22Rv1 (cell line): ENCODE results near the gene STAT5B.

Experiments
- H3K27ac ChIP-seq: fragments of 450-650 bp; 2 replicates; pipeline ENCODE4 v1.5.1; 2017
- CTCF ChIP-seq: fragments of 450-650 bp; IDR thresholded peaks from 2 replicates; pipeline ENCODE4 v1.5.1; 2017; ENCODE audit warnings: mild to moderate bottlenecking
- ZFX ChIP-seq: fragments of 450-650 bp; IDR thresholded peaks from 2 replicates; pipeline ENCODE4 v1.6.1; 2017; ENCODE audit warnings: antibody characterized with exemption, borderline replicate concordance

Gene STAT5B

GRCh38 chr17:42165751-42166150 lies 110.4 kb downstream of the STAT5B start:
- TF ChIP-seq ZFX (no peak), CTCF (no peak)
- H3K27ac ChIP-seq: no peak overlapping the region

DNA sequence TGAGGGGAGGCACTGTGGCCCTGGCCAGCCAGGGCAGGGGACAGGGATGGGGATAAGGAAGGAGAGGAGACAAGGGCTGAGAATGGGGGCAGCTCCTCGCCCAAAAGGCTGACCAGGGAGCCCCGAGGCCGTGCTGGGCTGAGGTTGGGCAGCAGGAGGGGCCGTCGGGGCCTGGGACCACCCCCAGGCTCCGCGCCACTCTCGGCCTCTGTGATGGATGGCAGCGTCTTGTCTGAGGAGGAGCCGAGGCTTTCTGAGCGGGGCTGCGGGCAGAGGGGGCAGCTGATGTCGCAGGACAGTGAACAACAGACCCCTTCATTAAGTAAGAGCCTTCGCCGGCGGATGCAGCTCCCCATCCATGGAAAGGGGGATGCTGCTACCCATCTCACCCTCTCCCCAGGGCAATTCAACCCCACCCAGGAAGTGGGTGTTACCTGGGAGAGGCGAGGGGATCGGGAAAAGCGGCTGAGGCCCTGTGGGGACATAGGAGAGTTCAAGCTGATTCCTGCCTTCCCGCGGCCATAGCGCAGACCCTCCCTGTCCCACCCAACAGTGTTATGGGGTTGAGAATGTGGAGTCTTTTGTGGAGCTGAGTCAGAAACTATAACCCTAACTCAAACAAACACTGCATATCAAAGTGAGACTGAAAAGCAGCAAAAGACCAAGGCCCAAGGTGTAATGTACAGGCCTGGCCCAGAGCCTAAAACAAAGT lies 112.3 kb downstream of the STAT5B start:
- no peak overlapping the region for H3K27ac ChIP-seq
- TF ChIP-seq ZFX (no peak), CTCF (no peak)

- no peak overlapping the region for H3K27ac ChIP-seq
- peak; percentile 85 for TF ChIP-seq CTCF
- TF ChIP-seq ZFX: no peak
Observed at GRCh38 chr17:42163113-42163512, 113.1 kb downstream of the STAT5B start.

DNA sequence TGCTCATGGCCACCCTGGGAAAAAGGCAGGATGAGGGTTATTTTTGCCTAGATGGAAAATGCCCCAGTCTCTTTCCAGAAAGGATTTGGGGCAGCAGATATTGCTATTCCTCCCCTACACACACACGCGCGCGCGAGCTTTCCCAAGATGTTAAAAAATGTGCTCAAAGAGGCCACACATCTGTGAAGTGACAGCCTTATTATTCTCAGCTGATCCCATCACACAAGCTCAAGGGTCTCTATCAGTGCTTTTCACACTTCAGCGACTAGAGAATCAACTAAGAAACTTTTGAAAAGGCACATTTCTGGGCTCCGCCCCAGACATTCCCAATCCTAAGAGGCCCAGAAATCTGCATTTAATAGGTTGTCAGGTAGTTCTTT lies 115.7 kb downstream of the STAT5B start:
- H3K27ac ChIP-seq: no peak overlapping the region
- TF ChIP-seq ZFX (no peak), CTCF (no peak)

DNA sequence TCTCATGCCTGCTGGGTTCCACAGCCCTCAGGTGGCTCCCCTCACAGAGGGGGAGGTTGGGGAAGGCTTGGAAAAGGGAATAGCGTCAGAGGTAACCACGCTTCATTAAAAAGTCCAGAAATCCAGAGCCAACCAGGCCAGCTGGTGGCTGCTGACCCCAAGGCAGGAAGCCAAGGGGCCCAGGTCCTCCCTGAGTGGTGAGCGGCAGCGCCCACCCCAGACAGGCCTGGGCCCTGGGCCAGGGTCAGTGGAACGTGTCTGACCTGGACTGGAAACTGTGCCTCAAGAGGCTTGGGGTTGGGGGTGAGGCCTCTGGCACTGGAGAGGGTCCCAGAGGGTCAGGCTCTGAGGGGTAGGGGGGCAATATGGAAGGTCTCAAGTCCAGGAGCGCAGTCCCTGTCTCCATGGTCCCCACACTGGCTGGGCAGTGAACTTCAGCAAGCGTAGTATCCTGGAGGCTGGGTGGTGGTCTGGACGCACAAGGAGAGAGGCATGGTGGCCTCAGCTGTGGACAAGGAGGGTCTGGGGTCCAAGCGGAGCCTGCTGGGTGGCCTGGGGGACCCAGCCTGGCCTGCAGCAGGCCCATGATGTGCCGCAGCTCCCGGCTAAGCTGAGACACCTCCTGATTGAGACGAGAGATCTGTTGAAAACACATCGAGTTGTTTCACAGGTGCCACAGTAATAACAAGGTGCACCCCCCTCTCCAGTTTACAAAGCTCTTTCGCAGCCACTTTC lies 116.2 kb downstream of the STAT5B start:
- H3K27ac ChIP-seq: no peak overlapping the region

GRCh38 chr17:42155614-42156045 lies 120.6 kb downstream of the STAT5B start:
- TF ChIP-seq ZFX (no peak), CTCF (no peak)
- peak overlapping the region; percentile 69; the same call in 1 of the 2 replicates for H3K27ac ChIP-seq

More for the DNA sequence above, 116.2 kb downstream of the STAT5B start:
- no peak for TF ChIP-seq CTCF
- TF ChIP-seq ZFX: no peak
